D721Med (cell line): ENCODE data around the gene ABI3.

Experiments
- DNase-seq: peaks from one replicate; pipeline ENCODE4 v3.0.0; 2011; ENCODE audit warnings: low spot score; ENCODE audit not compliant: insufficient read length
- FAIRE-seq: peaks from 2 replicates; lab custom pipeline; 2011; peaks lifted over from hg19 to GRCh38; lab: Jason Lieb, UNC
- TF ChIP-seq, protein P1 (sequence below): IDR thresholded peaks from 2 replicates; pipeline ENCODE4 v1.5.1; 2012; ENCODE audit warnings: mild to moderate bottlenecking, control low read depth; ENCODE audit not compliant: insufficient read depth; ENCODE audit errors: missing control alignments

Gene ABI3

DNA sequence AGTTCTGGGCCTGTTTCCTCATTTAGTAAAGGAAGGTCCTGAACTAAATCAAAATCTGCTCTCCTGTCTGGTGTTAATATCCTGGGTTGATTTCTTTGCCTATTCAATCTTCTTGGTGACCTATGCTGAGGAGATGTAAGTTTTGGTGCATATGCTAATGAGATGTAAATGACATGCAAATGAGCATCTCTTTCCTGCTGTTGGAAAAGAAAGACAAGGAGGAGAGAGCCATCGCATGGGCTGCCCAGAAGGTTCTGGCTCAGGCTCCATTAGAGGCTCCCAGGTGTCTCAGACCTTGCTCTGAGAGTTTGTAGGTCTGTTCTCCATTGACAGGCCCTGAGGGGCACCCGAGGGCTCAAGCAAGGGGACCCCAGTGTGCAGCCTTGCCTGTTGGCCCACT lies 3.3 kb downstream of the ABI3 start:
- FAIRE-seq, result no peak

DNA sequence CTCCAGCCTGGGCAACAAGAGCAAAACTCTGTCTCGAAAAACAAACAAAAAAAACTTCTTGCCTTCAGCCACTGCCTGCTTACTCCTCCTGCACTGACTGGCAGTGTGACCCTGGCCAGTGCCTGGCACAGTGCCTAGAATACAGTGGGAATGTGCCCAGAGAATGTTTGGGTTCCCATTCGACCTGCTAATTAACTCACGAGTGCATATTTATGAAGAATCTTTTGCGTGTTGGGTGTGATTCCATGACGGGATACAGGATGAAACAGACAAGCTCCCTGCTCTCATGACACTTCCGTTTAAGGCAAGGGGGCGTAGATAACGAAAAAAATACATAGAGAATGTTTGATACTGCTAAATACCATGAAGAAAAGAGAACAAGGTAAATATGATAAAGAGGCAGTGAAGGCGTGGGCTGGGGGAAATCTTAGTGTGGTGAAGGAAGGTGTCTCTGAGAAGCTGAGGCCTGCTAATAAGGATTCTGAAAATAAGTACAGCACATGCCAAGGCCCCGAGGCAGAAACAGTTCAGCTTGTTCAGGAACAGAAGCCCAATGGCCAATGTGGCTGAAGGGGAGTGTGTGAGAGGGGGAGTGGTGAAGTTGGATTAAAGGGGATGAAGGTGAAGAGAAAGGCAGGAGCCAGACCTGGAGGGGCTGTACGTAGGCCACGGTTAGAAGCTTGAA lies 4.3 kb downstream of the ABI3 start:
- DNase-seq (no peak), FAIRE-seq (no peak)
- TF ChIP-seq, protein P1, sequence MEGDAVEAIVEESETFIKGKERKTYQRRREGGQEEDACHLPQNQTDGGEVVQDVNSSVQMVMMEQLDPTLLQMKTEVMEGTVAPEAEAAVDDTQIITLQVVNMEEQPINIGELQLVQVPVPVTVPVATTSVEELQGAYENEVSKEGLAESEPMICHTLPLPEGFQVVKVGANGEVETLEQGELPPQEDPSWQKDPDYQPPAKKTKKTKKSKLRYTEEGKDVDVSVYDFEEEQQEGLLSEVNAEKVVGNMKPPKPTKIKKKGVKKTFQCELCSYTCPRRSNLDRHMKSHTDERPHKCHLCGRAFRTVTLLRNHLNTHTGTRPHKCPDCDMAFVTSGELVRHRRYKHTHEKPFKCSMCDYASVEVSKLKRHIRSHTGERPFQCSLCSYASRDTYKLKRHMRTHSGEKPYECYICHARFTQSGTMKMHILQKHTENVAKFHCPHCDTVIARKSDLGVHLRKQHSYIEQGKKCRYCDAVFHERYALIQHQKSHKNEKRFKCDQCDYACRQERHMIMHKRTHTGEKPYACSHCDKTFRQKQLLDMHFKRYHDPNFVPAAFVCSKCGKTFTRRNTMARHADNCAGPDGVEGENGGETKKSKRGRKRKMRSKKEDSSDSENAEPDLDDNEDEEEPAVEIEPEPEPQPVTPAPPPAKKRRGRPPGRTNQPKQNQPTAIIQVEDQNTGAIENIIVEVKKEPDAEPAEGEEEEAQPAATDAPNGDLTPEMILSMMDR, result no peak

More for the DNA sequence above, 3.3 kb downstream of the ABI3 start:
- TF ChIP-seq, protein P1, result no peak
- no peak for DNase-seq

DNA sequence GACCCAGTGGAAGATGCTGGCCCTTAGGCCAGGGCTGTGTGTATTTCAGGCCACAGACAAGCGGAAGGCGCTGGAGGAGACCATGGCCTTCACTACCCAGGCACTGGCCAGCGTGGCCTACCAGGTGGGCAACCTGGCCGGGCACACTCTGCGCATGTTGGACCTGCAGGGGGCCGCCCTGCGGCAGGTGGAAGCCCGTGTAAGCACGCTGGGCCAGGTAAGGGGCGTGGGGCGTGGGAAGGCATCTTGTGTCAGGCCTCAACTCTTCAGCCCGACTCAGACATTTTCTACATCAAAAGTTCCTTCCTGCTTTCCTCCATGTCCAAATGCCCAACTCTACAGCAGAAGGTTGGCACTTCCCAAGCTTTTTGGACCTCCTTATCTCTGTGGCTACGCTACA lies 6.0 kb downstream of the ABI3 start:
- FAIRE-seq (no peak), DNase-seq (no peak)
- TF ChIP-seq, protein P1, result no peak

DNA sequence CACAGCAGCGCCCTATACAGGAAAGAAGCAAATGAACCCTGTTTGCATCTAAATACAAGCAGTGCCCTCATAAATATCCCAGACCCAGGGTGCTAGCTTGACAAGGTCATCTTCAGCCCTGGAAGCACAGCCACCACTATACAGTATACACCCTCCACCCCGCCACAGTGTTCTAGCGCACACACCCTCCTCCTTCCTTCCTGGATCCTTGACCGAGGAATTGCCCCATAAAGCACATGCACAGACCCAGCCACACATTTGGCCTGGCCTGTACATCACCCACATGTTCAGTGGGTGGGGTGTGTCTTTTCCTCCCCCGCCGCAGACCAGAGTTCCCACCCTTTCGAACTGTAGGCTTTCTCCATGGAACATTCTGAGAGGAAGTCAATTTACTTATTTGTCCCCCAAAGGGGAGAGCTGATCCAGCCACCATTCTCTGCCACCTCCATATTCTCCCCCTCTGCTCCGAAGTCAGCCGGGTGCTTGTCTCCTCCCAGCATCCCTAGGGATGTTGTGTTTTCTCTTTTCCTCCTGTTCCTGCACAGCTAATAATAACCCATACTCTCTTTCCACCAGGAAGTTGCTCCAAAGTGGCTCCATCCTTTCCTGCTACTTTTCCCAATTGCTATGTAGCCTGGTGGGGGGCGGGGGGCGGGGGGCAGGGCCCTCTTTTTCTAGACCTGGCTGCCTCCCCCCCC lies 6.6 kb downstream of the ABI3 start:
- DNase-seq, result no peak
- TF ChIP-seq, protein P1, result no peak
- no peak for FAIRE-seq

DNA sequence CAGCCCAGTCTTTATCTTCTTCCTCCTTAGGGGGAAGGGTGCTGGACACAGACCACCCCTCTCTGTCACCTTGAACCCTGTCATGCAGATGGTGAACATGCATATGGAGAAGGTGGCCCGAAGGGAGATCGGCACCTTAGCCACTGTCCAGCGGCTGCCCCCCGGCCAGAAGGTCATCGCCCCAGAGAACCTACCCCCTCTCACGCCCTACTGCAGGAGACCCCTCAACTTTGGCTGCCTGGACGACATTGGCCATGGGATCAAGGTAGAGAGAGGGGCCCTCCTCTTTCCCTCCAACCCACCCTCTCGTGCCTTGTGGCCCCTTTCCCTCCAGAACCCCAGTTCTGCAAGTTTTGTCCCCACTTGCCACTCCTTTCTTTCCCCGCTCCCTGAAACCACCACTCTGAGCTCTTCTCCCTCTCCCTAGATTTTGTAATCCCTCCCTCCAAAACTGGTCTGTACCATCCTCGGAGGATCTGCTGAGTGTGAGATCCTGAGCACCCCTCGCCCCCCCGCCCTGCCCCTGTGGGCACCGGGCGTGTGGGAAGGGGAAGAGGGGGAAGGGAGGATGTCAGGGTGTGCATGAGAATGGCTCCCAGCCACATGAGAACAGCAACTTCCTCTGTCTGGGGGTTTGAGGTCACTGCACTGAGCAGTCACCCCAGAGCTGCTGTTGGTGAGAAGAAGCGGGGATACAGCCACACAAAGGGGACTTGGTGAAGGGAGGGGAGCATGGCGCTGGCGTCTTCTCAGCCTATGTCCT lies 7.3 kb downstream of the ABI3 start:
- FAIRE-seq, result no peak
- TF ChIP-seq, protein P1, result no peak

DNA sequence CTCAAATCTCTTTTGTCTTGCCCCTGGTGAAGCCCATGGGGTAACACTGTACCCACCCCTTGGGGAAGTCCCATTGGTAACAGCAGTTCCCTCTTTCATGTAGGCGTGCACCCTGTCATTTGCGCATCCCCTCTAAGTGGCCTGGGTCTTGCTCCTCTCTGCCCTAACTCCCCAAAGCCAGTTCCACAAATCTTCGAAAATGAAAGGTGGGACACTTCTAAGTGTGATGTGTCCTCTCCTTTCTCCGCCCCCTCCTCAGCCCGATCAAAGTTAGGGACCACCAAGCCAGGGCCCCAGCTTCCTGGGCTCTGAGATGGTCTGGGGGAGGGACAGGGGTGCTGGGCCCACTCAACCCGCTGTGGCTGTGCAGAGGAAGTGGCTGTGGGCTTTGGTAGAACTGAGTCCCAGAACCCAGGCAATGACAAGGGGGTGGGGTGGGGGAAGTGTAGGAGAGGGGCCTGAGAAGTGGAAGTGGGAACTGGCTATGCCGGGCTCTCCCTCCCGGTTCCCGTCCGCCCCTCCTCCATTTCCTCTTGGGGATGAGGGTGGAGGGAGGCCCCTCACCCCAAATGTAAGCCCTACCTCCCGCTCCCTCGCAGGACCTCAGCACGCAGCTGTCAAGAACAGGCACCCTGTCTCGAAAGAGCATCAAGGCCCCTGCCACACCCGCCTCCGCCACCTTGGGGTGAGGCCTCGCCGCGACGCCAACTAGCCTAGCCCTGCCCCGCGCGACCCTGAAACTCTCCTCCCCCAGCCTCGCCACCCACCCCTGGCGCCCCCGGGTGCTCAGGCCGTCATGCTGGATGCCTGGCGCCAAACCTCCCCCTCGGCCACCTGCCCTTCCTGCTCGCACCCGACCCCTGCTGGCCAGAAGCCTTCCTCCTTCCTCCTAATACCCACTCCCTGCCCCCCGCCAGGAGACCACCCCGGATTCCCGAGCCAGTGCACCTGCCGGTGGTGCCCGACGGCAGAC lies 8.7 kb downstream of the ABI3 start:
- TF ChIP-seq, protein P1, result peak; percentile 38
- FAIRE-seq, result no peak
- DNase-seq, result no peak

More for the DNA sequence above, 7.3 kb downstream of the ABI3 start:
- DNase-seq, result no peak
